Measurements from ENCODE around the gene ARID3A.

The ARID3A gene

DNA sequence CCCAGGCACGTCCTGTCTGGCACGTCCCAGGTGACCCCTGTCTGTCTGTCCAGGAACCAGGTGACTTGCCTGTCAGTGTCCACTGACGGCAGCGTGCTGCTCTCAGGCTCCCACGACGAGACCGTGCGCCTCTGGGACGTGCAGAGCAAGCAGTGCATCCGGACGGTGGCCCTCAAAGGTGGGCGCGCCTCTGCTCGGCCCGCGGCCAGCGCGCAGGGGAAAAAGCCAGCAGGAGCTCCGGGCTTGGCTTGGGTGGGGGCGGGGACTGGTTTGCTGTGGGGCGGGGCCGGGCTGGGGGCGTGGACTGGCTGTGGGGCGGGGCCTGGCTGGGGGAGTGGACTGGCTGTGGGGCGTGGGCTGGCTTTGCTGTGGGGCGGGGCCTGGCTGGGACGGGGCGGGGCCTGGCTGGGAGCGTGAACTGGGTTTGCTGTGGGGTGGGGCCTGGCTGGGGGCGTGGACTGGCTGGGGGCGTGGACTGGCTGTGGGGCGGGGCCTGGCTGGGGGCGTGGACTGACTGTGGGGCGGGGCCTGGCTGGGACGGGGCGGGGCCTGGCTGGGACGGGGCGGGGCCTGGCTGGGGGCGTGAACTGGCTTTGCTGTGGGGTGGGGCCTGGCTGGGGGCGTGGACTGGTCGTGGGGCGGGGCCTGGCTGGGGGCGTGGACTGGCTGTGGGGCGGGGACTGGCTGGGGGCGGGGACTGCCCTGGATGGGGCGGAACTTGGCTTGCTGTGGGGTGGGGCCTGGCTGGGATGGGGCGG, 65.5 kb downstream of the ARID3A start:
- peak; percentile 43 for DNase-seq

DNA sequence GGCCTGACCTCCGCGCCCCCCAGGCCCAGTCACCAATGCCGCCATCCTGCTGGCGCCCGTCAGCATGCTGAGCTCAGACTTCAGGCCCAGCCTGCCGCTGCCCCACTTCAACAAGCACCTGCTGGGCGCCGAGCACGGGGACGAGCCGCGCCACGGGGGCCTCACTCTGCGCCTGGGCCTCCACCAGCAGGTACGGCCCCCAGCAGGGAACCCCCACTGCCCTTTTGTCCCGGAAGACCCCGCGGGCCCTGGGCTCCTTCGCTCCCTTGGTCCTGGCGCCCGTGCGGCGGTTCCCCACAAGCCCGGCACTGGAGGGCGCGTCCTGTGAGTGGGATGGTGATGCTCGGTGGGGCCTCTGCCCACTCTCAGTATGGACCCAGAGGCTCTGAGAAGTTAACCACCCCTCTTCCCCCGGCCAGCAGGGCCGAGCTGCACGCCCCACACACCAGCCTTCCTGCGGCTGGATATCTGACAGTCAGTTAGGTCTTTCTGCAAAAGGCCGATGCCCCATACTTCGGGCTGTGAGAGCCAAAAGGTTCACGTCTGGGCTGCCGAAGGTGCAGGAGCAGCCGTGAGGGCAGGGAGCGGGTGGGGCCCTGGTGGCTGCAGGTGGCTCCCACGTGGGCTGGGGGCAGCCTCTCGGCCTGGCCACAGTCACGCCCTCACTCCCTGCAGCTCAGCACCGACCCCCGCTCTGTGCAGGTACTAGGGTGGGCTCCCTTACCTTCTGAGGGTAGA, 66.3 kb downstream of the ARID3A start:
- DNase-seq: no peak

DNA sequence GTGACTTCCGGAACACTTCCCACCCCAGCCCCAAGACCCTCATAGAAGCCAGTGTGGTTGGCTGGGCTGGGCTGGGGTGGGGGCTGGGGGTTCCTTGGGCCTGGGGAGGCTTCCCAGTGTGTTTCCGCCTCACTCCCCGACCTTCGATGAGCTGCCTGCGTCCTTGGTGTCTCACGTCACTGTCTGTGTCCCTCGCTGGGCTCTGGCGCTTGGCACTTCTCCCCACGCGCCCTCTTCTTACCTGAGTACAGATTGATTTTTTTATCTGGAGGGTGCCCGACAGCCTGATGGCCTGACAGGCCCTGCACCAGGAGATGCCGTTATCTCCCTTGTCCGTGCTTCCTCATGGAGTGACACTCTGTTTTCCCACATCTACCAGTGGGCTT, 66.8 kb downstream of the ARID3A start:
- no peak for DNase-seq

DNA sequence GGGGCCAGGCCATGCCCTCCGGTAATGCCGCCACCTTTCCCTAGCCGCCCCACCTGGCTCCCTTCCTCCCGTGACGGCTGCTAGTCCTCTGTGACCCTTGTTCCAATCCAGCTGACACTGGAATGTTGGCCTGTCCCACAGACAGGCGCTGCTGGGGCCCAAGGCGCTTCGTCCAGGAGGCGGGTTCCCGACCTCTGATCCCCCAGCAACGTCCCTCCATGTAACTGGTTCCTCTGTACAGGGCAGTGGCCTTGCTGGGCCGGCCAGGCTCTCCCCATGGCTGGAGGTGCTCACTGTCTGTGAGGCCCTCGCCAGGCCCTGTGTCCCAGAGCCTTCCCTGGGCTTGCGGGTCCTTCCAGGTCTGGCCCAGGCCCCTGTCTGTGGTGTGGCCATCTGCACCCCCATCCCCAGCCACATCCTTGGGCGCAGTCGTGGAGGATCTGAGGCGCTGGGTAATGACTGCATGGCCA, 67.6 kb downstream of the ARID3A start:
- no peak for DNase-seq

DNA sequence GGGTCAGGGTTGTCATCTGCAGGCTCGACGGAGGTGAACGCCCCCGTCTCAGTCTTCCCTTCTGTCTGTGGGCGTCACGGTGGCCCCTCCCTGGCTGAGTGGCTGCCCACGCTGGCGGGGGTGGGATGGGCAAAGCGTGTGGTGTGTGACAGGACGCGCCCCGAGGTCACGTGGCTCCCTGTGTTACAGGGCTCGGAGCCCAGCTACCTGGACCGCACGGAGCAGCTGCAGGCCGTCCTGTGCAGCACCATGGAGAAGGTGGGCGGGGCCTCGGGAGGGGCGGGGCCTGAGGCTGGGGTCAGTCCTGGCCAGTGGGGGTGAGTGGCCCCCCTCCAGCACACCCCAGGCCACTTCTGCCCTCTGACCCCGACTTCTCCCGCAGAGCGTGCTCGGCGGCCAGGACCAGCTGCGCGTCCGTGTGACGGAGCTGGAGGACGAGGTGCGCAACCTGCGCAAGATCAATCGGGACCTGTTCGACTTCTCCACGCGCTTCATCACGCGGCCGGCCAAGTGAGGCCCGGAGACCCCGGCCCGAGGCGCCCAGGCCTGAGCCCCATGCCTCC, 68.1 kb downstream of the ARID3A start:
- no peak for DNase-seq

DNA sequence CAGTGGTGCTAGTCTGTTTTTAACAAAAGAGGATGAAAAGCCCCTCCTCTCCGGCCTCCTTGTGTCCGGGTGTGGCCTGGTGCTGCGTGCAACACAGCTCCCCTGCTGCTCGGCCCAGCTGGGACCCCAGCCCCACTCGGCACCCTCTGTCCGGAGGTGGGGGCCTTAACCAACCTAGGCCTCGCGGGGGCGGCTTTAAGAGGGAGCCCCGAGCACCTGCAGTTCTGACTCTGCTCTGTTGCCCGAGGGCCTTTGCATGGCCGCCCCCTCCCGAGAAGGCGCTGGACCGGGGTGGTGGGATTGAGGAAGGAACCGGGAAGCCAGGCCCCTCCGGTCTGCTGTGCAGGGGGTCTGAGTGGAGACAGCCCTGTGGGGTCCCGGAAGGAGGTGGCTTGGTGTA, 68.7 kb downstream of the ARID3A start:
- DNase-seq: no peak

DNA sequence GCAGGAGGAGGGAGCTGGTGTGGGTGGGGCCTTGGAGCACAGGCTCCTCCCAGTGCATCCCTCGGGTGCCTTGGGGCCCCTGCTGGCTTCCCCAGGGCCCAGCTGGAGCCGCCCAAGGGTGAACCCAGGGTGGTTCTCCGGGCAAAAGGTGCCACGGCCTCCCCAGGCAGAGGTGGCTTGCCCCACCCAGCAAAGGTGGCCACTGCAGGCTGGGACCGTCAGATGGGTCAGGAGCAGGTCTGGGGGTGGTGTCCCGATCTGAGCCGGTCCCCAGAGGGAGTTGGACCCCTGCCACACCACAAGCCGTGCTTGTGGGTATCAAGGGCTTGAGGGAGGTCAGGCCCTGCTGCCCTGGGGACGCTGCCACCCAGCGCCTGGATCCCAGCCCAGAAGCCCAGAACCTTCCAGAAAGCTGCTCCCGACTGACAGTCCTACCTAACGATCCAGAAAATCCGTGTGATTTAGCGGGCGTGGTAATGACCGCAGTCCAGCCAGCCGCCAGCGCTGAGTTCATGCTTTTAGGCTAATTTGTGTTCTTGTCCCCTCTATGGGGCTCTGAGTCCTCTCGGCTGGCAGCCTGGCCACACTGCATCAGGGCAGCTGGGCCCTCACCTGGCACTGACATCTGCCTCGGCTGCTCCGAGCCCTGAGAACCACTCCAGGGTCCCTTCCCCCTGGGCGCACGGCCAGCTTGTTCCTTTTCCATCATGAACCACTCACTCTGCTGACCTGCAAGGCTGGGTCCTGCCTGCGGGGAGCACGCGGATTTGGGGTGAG, 69.4 kb downstream of the ARID3A start:
- DNase-seq: no peak

DNA sequence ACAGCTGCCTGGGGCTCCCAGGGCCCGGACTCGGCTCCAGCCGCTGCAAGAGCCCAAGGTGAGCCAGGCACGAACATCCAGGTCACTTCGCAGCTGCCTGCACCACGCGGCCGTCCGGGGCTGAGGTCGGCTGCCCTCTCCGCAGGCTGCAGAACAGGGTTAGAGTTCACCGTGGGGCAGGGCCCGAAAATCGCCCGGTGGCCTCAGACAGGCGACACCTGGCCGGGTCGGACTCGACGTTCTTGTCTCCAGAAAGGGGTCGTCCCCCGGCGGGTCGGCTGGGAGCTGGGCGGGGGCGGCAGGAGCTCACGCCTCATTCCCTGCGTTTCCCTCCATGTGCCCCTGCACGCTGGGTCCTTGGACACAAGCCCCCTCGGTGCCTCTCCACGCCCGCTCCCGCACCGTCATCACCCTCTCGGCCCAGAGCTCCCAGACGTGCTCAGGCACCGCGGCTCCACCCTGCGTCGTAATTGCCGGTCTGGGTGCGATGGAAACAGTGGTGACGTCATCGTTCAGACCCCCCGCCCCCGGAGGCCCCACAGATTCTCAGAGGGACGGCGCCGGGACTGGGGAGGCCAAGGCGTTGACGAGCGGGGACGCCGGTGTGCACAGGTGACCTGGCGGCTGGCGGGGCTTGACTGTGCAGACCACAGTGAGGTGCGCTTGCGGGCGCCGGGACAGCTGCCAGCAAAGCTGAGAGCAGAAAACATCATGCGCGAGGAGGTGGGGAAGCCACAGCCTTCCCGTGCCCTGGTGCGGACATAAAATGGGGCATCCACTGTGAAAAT, 70.4 kb downstream of the ARID3A start:
- peak; percentile 90 for DNase-seq

DNA sequence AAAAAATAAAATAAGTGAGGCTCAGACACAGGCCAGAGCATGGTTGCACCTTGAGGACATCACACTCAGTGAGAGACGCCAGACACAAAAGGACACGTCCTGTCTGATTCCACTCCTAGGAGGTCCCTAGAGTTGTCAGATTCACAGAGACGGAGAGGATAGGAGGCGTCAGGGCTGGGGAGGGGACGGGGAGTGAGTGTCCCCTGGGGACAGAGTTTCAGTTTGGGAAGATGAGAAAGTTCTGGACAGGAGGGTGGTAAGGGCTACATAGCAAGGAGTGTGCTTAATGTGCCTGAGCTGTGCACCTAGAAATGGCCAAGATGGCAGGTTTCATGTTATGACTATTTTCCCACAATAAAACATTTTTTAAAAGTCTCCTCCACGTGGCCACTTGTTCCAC, 72.2 kb downstream of the ARID3A start:
- no peak for DNase-seq

DNA sequence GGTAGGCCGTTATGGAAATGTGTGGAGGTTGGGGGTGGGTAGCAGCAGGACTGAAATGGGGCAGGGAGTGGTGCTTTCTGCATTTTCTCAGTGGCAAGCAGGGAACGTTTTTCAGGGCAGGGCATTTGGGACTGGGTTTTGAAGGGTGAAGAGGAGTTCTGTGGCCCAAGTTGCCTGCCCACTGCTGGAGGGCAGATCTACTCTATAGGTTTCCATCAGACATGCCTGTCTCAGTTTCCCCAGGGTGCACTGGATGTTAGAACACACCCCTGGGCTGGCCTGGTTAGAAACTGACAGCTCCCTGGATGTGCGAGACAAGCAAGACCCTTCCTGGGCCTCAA, 73.5 kb downstream of the ARID3A start:
- DNase-seq: no peak

DNA sequence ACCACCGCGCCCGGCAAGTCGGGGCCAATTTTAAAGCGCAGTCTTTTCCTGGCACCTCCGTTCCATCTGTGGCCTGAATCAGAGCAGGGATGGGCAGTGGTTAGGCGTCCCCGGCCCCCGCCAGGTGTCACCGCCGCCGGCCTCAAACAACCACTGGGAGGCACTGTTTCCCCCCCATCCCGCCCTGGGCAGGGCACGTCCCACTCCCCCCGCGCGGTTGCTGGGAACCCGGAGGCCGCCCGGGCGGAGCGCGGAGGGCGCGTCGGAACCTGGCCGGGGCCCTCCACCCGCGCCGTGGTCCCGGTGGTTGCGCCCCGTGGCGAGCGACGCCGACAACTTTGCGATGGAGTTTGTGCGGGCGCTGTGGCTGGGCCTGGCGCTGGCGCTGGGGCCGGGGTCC, 74.3 kb downstream of the ARID3A start, which contains the start of gene GRIN3B:
Gene GRIN3B, plus strand, starts transcription at position 325 of the 400 bp plus-strand sequence. Its CDS starts 19 bp downstream, at position 344.
- DNase-seq: peak; percentile 61

DNA sequence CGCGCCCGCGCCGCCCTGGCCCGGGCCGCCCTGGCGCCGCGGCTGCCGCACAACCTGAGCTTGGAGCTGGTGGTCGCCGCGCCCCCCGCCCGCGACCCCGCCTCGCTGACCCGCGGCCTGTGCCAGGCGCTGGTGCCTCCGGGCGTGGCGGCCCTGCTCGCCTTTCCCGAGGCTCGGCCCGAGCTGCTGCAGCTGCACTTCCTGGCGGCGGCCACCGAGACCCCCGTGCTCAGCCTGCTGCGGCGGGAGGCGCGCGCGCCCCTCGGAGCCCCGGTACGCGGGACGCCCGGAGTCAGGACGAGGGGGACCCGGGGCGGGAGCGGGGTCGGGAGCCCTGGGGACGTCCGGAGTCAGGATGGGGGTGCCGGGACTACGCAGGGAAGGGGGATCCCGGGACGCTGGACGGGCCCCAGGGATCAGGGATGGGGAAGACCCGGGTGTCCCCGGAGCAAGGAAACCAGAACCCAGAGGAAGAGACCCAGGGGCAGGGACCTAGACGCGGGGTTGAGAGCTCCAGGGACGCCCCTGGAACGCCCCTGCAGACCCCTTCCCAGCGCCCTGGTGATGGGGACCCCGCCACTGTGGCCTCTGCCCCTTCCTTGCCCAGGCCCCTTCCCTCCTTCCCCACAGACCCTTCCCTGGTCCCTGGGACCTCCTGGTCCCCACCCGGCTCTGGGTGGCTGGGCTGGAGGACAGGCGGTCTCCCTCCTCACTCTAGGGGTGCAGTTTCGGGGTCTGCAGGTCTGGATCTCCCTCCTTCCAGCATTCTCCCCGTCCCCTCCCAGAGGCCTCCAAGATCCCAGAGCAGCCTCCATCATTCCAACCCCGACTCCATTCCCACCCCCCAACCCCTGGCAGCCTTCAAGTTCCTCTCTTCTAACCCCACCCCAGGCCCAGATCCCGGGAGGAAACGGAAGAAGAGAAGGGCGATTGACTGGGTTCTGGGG, 75.0 kb downstream of the ARID3A start:
- no peak for DNase-seq

DNA sequence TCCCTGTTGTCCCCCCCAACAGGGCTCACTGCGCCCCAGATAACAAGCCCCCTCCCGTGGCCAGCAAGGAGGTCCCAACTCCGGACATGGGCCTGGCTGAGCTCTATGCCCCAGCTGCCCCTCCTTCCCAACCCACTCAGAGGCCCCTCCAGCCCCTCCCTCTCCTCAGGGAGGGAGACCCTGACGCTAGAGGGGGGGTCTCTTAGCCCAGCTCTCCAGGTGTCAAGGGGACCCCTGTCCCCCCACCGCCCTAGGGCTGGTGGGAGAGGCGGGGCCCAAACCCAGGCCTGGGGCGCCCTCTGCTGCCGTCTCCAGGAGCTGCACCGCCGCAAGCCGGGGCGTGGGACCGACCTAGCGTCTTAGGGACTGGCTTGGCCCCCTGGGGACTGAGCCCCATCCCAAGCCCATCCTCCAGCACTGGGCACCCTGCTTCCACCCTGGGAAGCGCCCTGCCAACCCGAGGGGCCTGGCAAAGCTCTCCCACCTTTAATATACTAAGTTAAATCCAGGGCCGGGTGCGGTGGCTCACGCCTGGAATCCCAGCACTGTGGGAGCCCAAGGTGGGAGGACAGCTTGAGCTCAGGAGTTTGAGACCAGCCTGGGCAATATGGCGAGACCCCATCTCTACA, 75.8 kb downstream of the ARID3A start:
- DNase-seq: peak; percentile 65

DNA sequence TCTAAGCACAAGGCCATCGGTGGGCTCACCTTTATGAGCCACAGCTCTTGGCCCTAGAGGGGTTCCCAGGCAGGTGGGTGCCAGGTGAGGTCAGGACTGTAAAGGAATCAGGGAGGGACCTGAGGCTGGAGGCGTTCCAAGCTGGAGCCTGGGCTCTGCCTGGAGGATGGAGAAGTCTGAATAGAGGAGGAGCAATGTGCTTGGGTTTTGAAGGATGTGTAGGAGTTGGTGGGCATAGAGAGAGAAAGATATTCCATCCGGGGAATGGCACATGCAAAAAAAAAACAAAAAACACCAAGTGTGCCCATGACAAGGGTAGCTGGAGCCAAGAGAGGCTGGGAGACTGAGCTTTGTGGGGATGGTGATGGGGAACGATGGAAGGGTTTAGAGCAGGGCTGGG, 76.8 kb downstream of the ARID3A start:
- DNase-seq: no peak

DNA sequence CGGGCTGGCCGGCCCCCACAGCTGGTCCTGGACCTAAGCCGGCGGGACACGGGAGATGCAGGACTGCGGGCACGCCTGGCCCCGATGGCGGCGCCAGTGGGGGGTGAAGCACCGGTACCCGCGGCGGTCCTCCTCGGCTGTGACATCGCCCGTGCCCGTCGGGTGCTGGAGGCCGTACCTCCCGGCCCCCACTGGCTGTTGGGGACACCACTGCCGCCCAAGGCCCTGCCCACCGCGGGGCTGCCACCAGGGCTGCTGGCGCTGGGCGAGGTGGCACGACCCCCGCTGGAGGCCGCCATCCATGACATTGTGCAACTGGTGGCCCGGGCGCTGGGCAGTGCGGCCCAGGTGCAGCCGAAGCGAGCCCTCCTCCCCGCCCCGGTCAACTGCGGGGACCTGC, 77.4 kb downstream of the ARID3A start:
- DNase-seq: no peak

DNA sequence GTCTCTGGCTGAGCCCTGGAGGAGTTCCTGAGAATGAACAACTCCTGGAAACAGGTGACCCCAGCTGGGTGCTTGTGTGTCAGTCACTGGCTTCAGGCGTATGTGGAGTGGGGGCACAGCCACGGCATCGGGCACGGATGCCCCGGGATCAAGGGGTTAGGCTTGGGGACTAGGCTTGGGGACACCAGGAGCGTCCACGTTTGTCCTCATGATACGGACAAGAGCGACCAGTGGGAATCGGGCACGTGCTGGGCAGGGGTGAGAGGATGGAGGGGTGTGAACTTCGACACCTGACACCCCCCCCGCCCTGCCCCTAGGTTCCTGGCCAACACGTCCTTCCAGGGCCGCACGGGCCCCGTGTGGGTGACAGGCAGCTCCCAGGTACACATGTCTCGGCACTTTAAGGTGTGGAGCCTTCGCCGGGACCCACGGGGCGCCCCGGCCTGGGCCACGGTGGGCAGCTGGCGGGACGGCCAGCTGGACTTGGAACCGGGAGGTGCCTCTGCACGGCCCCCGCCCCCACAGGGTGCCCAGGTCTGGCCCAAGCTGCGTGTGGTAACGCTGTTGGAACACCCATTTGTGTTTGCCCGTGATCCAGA, 78.5 kb downstream of the ARID3A start:
- no peak for DNase-seq

DNA sequence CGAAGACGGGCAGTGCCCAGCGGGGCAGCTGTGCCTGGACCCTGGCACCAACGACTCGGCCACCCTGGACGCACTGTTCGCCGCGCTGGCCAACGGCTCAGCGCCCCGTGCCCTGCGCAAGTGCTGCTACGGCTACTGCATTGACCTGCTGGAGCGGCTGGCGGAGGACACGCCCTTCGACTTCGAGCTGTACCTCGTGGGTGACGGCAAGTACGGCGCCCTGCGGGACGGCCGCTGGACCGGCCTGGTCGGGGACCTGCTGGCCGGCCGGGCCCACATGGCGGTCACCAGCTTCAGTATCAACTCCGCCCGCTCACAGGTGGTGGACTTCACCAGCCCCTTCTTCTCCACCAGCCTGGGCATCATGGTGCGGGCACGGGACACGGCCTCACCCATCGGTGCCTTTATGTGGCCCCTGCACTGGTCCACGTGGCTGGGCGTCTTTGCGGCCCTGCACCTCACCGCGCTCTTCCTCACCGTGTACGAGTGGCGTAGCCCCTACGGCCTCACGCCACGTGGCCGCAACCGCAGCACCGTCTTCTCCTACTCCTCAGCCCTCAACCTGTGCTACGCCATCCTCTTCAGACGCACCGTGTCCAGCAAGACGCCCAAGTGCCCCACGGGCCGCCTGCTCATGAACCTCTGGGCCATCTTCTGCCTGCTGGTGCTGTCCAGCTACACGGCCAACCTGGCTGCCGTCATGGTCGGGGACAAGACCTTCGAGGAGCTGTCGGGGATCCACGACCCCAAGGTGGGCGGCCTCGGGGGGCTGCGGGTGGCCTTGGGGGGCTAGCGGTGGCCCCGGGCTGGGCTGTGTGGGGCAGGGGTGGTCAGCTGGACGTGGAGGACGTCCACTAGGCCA, 79.2 kb downstream of the ARID3A start:
- no peak for DNase-seq

DNA sequence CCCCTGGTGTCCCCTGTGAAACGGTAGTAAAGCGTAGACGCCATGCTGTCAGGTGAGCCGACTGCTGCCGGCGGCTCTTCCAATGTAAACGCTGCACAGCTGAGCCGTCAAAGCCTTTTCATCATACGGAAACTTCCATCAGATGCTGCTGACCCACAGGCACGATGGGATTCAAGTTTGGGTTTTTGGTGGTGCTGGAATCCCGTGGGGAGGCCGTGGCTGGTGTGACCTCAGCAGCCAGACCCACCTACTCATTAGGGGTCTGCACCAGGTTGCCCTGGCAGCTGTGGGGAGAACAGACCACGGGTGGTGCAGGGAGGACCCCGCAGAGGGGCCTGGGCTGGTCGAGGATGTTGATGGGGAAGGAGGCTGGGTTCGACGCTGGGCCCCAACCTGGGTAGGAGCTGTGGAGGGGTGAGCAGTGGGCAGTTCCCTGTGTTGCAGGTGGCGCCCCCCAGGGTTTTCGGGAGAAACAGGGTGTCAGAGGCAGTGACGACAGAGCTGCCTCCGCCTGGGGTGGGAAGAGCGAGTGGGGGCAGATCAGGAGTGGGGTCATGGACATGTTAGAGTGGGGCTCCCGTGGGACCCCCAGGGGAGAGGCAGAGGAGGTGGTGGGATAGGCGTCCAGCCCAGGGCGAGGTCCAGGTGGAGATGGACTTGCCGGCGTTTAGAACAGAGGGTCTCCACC, 81.0 kb downstream of the ARID3A start:
- no peak for DNase-seq

Data from CD4-positive, alpha-beta T cell treated with Interleukin-15 for 1 hour (primary cell).